ENCODE measurements around the gene NUP160.

NUP160 gene

GRCh38 chr11:47783087-47783610 lies 65.0 kb downstream of the NUP160 start:
- H3K9ac ChIP-seq (ENCODE audit: low read length): no peak overlapping the region
- no peak overlapping the region for H3K4me2 ChIP-seq (ENCODE audit: low read depth, low read length, poor library complexity, severe bottlenecking)
- no peak overlapping the region for H3K4me3 ChIP-seq (ENCODE audit: insufficient read depth, low read length, poor library complexity, severe bottlenecking)
- H4K20me1 ChIP-seq (ENCODE audit: low read depth, low read length): no peaks in the 10 kb centered on the region
- no peaks in the 10 kb centered on the region for H3K9me3 ChIP-seq (ENCODE audit: insufficient read depth, low read length)
- H3F3A ChIP-seq (ENCODE audit: insufficient read depth): no peaks in the 10 kb centered on the region
- no peaks in the 10 kb centered on the region for H3K27me3 ChIP-seq (ENCODE audit: low read length)
- H3K36me3 ChIP-seq (ENCODE audit: low read length): peaks cover 43% of the 10 kb centered on the region; the same call in 1 of the 2 replicates
- H3K9me2 ChIP-seq (replicated peaks; ENCODE audit: insufficient read depth, low read length): no peaks in the 10 kb centered on the region
- H2AFZ ChIP-seq (ENCODE audit: low read depth, low read length, severe bottlenecking): no peak overlapping the region
- no peaks in the 10 kb centered on the region for H3K79me2 ChIP-seq (ENCODE audit: insufficient read depth, low read length)
- TF ChIP-seq, protein P1, sequence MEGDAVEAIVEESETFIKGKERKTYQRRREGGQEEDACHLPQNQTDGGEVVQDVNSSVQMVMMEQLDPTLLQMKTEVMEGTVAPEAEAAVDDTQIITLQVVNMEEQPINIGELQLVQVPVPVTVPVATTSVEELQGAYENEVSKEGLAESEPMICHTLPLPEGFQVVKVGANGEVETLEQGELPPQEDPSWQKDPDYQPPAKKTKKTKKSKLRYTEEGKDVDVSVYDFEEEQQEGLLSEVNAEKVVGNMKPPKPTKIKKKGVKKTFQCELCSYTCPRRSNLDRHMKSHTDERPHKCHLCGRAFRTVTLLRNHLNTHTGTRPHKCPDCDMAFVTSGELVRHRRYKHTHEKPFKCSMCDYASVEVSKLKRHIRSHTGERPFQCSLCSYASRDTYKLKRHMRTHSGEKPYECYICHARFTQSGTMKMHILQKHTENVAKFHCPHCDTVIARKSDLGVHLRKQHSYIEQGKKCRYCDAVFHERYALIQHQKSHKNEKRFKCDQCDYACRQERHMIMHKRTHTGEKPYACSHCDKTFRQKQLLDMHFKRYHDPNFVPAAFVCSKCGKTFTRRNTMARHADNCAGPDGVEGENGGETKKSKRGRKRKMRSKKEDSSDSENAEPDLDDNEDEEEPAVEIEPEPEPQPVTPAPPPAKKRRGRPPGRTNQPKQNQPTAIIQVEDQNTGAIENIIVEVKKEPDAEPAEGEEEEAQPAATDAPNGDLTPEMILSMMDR (IDR thresholded peaks at IDR 0.05; ENCODE audit: insufficient read depth, low read length, poor library complexity, severe bottlenecking): no peak
- TF ChIP-seq EZH2phosphoT487 (conservative IDR thresholded peaks at IDR 0.05; ENCODE audit: low read length): no peak
- no peak overlapping the region for H3K27ac ChIP-seq (ENCODE audit: low read depth, low read length)

DNA sequence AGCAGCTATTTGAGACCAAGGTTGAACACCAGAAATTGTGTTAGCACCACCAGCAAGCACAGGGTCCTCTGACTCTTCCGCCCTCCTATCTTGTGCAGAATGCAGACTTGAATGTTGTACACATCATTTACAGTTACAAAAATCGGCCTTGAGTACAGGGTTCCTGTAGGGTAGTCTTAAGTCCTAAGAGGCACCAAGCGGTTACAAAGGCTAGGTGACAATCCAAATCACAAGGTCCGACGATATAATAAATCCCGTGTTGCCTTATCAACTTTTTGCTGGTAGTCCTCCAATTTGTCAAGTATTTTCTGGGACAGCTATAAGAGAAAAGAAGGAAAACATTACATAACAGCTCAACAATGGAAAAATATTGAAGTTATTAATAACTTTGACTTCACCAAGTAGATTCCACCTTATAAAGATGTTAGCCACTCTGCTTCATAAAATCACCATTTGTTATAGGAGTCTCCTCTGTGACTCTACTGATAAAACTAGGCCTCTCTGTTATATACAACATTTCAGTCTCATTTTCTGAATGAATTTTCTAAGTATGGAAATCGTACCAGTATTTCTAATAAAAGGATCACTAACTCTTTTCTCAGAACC lies 69.2 kb downstream of the NUP160 start:
- Histone ChIP-seq H3K79me2 (ENCODE audit: insufficient read depth, low read length) (no peaks in the 10 kb centered on the region), H4K20me1 (ENCODE audit: low read depth, low read length) (no peaks in the 10 kb centered on the region), H2AFZ (ENCODE audit: low read depth, low read length, severe bottlenecking) (no peak overlapping the region), H3F3A (ENCODE audit: insufficient read depth) (no peaks in the 10 kb centered on the region), H3K36me3 (ENCODE audit: low read length) (peaks cover 24% of the 10 kb centered on the region; the same call in 1 of the 2 replicates), H3K27ac (ENCODE audit: low read depth, low read length) (no peak overlapping the region), H3K9ac (ENCODE audit: low read length) (no peak overlapping the region), H3K4me2 (ENCODE audit: low read depth, low read length, poor library complexity, severe bottlenecking) (no peak overlapping the region), H3K27me3 (ENCODE audit: low read length) (no peaks in the 10 kb centered on the region), H3K4me3 (ENCODE audit: insufficient read depth, low read length, poor library complexity, severe bottlenecking) (no peak overlapping the region), H3K9me3 (ENCODE audit: insufficient read depth, low read length) (no peaks in the 10 kb centered on the region), H3K9me2 (replicated peaks; ENCODE audit: insufficient read depth, low read length) (no peaks in the 10 kb centered on the region)
- TF ChIP-seq, protein P1 (IDR thresholded peaks at IDR 0.05; ENCODE audit: insufficient read depth, low read length, poor library complexity, severe bottlenecking): no peak
- TF ChIP-seq EZH2phosphoT487 (conservative IDR thresholded peaks at IDR 0.05; ENCODE audit: low read length): no peak

DNA sequence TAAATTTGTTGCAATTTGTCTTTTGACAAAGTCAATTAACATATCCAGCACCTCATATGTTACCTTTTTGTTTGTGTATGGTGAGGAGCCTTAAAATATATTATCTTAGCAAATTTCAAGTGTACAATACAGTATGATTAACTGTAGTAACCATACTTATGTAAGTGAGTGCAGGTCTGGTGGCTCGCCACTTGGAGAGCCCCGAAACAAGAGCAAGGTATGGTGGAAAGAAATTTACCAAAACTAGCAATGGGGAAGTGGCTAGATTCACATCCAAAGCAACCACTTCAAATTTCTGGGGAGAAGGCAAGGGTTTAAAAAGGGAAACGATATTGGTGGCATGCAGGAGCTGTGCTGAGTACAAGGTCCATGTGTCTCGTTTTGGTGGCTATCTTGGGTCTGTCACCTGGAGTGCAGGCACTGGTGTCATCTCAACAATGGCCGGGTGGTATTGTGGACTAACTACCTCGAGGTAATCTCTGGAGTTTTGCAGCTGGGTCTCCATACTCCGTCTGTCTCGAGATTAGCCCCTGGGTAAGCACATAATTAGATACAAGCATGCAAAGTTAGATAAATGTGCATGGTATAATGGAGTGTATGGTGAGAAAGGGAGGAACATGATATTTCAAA lies 72.8 kb downstream of the NUP160 start:
- Histone ChIP-seq H3K27me3 (ENCODE audit: low read length) (no peaks in the 10 kb centered on the region), H3K4me3 (ENCODE audit: insufficient read depth, low read length, poor library complexity, severe bottlenecking) (no peak overlapping the region), H2AFZ (ENCODE audit: low read depth, low read length, severe bottlenecking) (no peak overlapping the region), H4K20me1 (ENCODE audit: low read depth, low read length) (no peaks in the 10 kb centered on the region), H3K9me3 (ENCODE audit: insufficient read depth, low read length) (no peaks in the 10 kb centered on the region), H3K36me3 (ENCODE audit: low read length) (peaks cover 12% of the 10 kb centered on the region; the same call in 1 of the 2 replicates), H3K4me2 (ENCODE audit: low read depth, low read length, poor library complexity, severe bottlenecking) (no peak overlapping the region), H3K9ac (ENCODE audit: low read length) (no peak overlapping the region), H3K27ac (ENCODE audit: low read depth, low read length) (no peak overlapping the region), H3K79me2 (ENCODE audit: insufficient read depth, low read length) (no peaks in the 10 kb centered on the region), H3K9me2 (replicated peaks; ENCODE audit: insufficient read depth, low read length) (no peaks in the 10 kb centered on the region), H3F3A (ENCODE audit: insufficient read depth) (no peaks in the 10 kb centered on the region)
- TF ChIP-seq, protein P1 (IDR thresholded peaks at IDR 0.05; ENCODE audit: insufficient read depth, low read length, poor library complexity, severe bottlenecking): no peak
- no peak for TF ChIP-seq EZH2phosphoT487 (conservative IDR thresholded peaks at IDR 0.05; ENCODE audit: low read length)

Measured in SU-DHL-6 (cell line).